HUDEP-2 (cell line): Measurements from ENCODE around the gene SDR42E1.
"Not testable (repeated sequence)": the region's sequence is repeated elsewhere in the genome, so short reads cannot be mapped to it uniquely, and the experiment has no call there.

Experiments used
- DNase-seq, 76 experiments: peaks; one replicate each; lab custom pipeline; 2025; ENCODE audit not compliant: unreplicated experiment in 76 of 76; lab: John Stamatoyannopoulos, UW

The SDR42E1 gene

GRCh38 chr16:82005027-82005830 lies 6.0 kb downstream of the SDR42E1 start:
- DNase-seq = no peak

GRCh38 chr16:82004601-82005000 lies 6.7 kb downstream of the SDR42E1 start:
- DNase-seq = peak in 3 of 76 experiments; percentile 4 to 71 (median 6)

GRCh38 chr16:82002831-82003230 lies 8.4 kb downstream of the SDR42E1 start:
- no peak for DNase-seq

DNA sequence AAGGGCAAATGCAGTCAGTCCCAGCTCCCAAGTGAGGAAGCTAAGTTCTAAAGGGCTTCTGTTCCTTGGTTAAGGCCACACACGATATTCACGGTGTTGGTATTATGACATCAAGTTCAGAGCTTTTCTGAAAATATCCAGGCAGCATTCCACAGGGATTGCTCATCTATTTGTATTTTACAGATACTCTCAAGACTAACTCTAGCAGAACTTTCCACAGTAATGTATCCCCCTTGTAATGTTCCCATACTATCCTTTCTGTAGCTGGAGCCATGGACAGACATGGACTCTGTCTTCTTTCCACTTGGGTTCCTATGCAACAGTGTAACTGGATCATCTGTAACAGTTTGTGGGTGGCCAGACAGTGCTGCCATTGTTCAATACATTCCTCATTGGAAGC lies 13.5 kb downstream of the SDR42E1 start:
- DNase-seq = no peak

- peak in 2 of 76 experiments; percentile 9 to 15 for DNase-seq
Observed at GRCh38 chr16:81996664-81997509, 14.4 kb downstream of the SDR42E1 start.

GRCh38 chr16:81995651-81996050 lies 15.6 kb downstream of the SDR42E1 start:
- no peak for DNase-seq

DNA sequence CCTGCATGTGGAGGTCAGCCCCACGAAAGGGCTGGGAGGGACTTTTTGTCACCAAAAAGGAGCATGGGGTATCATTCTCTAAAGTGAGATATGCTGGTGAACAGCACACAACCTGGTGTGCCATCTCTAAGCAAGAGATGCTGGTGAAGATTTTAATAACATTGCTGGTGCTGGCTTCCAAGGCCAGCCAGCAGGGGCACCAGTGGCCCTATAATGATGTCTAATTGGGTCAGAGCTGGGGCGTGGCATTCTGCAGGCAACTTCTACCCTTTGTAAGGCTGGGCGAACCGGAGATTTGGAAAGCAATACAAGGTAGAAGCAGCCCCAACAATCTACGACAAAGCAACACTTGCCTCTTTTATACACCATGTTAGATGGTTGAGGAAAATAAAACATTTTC lies 16.8 kb downstream of the SDR42E1 start:
- peak in 5 of 76 experiments; percentile 2 to 13 (median 4) for DNase-seq

DNA sequence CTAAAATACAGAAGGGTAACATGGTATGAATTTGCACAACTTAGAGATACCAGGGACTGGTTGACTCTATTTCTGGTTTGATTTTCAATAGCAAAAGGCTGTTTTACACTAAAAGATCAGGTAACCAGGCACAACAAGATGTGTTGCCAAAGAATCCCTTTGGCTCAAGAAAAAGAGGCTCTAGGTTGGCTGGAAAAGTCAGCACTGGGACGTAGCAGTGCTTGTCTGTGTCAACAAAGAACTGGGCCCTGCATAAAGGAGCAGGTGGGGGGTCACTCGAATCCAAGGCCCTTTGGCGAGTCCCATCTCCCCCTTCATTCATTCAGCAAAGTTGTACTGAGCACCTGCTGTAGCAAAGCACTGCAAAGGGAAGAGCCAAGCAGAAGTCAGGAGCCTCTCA lies 18.4 kb downstream of the SDR42E1 start:
- no peak for DNase-seq

DNA sequence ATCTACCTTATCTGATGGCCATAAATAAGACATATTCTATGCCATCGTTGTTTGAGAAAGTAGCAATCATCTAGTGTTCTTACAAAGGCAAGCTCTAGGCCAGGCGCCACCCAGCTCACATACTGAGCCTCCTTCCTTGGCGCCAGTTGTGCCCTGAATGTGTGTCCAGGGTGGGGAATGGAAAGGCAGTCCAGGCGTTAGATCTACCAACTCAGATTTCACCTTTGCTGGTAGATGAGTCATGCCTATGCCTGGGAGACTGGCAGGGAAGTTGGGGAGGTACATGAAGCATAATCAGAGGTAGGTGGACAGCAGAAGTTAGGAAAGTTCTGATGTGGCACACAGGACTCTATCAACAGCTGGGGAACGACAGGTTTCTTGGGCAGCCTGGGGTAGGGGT lies 23.6 kb downstream of the SDR42E1 start:
- no peak for DNase-seq

GRCh38 chr16:81987121-81987520 lies 24.1 kb downstream of the SDR42E1 start:
- DNase-seq = no peak

DNA sequence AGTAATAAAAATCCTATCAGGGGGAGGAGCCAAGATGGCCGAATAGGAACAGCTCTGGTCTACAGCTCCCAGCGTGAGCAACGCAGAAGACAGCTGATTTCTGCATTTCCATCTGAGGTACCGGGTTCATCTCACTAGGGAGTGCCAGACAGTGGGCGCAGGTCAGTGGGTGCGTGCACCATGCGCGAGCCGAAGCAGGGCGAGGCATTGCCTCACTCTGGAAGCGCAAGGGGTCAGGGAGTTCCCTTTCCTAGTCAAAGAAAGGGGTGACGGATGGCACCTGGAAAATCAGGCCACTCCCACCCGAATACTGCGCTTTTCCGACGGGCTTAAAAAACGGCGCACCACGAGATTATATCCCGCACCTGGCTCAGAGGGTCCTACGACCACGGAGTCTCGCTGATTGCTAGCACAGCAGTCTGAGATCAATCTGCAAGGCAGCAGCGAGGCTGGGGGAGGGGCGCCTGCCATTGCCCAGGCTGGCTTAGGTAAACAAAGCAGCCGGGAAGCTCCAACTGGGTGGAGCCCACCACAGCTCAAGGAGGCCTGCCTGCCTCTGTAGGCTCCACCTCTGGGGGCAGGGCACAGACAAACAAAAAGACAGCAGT lies 33.8 kb downstream of the SDR42E1 start:
- not testable (repeated sequence) for DNase-seq

GRCh38 chr16:81975637-81976036 lies 35.6 kb downstream of the SDR42E1 start:
- no peak for DNase-seq

DNA sequence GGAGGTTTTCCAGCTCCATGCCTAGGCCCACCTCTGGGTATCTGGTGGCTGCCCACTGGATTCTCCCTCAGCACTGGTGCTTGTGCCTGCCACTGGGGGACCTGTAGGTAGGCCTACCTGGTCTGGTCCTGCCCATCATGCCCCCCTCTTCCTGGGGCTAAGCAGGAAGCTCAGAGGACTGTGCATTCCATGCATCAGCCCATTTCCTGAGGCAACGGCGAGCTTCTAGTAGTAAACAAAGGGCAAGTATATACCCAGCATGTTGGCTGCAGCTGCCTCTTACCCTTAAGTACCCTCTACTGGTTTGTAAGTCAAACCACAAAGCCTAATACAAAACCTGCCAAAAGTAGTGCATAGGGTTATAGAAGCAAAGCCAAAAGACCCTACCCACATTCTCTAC lies 37.5 kb downstream of the SDR42E1 start:
- no peak for DNase-seq

DNA sequence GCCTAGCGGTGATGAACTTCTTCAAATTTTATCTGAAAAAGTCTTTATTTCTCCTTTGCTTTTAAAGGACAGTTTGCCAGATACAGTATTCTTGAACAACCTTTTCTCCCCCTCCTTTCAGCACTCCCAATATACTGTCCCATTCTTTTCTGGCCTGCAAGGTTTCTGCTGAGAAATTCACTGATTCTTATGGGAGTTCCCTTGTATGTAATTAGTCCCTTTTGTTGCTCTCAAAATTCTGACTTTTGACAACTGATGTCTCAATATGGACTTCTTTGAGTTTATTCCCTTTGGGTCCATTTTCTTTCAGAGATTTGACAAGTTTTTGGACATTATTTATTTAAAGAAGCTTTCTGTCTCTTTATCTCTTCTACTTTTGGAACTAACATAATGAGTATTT lies 39.4 kb downstream of the SDR42E1 start:
- DNase-seq = no peak

DNA sequence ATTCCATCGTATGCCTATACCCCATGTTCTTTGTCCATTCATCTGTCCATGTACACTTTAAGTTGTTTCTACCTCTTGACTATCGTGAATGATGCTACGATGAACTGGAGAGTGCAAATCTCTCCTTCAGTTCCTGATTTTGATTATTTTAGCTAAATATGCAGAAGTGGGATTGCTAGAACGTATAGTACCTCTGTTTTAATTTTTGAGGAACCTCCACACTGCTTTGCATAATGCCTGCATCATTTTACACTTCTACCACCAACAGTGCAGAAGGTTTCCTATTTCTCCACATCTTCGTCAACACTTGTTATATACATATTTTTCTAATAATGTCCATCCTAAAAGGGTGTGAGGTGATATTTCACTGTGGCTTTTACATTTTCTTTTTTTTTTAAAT lies 43.9 kb downstream of the SDR42E1 start:
- no peak for DNase-seq

- DNase-seq = no peak
Observed at GRCh38 chr16:81964808-81965207, 46.5 kb downstream of the SDR42E1 start.

DNA sequence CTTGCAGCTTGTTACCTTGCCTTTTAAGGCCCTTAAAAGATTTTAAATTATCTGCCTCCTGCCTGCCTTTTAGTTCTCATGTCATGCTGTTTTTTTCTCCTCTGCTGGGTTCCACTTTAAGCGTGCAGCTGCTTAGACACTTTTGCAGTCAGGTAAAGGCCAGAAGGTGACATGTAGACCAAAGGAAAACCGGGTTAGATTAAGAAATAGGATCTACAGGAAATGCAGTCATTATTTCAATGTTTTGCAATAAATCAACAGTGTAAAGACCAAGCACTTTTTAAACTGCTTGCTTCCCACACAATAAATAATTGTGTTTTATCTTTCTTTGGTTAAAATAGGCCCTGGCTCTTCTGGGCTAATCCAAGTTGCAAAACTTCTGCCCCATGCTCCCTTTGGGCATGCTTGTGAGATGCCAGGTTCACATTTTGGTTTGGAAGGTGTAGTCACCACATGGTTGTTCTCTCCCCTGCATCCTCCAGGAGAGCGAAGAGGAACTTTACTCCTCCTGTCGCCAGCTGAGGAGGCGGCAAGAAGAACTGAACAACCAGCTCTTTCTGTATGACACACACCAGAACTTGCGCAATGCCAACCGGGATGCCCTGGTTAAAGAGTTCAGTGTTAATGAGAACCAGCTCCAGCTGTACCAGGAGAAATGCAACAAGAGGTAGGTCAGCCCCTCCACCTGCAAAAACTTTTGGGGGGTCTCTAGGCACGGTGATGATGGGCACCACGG lies 54.9 kb downstream of the SDR42E1 start:
- DNase-seq = no peak

DNA sequence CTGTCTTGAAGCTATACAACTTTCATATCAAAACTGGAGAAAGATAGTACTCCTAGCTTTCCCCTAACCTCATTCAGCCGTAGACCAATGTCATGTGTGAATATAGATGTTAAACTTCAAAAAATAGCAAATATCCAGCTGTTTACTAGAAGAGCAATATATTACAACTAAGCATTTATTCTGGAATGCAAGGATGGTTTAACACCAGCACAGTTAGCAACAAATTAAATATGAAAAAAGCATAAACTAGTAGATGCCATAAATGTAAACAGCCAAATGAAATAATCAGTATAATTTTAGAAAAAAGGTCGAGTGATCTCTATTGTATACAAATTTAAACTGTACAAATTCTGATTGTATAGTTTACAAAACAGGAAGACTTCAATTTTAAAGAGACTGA lies 59.7 kb downstream of the SDR42E1 start:
- DNase-seq = no peak

- DNase-seq = no peak
Observed at GRCh38 chr16:81946206-81946605, 65.1 kb downstream of the SDR42E1 start.

GRCh38 chr16:81945665-81946064 lies 65.6 kb downstream of the SDR42E1 start:
- DNase-seq = no peak
